Erythroblast (primary cell): ENCODE measurements around the gene ISCA1.

Experiments used
- GATA1 ChIP-seq: IDR thresholded peaks from 2 replicates; pipeline ENCODE4 v1.6.1; 2011; ENCODE audit warnings: low read depth, mild to moderate bottlenecking, control low read depth, low read length, moderate library complexity
- POLR2A ChIP-seq: IDR thresholded peaks from 2 replicates; pipeline ENCODE4 v1.6.1; 2011; ENCODE audit warnings: mild to moderate bottlenecking, low read length

DNA sequence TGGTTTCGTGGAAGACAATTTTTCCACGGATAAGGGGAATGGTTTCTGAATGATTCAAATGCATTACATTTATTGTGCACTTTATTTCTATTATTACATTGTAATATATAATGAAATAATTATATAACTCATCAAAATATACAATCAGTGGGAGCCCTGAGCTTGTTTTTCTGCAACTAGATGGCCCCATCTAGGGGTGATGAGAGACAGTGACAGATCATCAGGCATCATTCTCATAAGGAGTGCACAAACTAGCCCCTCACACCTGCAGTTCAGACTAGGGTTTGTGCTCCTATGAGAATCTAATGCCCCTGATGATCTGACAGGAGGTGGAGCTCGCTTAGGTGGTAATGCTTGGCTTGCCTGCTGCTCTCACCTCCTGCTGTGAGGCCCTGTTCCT is 6.4 kb downstream of the ISCA1 start:
- no peak for TF ChIP-seq POLR2A
- no peak for TF ChIP-seq GATA1
